Measurements from ENCODE around the gene YAE1. TPM values are rescaled to one million over a fixed set of nuclear protein-coding genes. Genes with fewer than 3 reads are reported as not detected.

Gene YAE1
- total and polyA plus RNA-seq, 11 donors: 8.4 to 27.7 (median 16.7) TPM

- H3K4me3 ChIP-seq: no peak overlapping the region
- ATAC-seq (no peak), DNase-seq (no peak)
- no peaks in the 10 kb centered on the region for H3K36me3 ChIP-seq
- TF ChIP-seq POLR2A (IDR thresholded peaks at IDR 0.05): no peak
- TF ChIP-seq, protein P1, sequence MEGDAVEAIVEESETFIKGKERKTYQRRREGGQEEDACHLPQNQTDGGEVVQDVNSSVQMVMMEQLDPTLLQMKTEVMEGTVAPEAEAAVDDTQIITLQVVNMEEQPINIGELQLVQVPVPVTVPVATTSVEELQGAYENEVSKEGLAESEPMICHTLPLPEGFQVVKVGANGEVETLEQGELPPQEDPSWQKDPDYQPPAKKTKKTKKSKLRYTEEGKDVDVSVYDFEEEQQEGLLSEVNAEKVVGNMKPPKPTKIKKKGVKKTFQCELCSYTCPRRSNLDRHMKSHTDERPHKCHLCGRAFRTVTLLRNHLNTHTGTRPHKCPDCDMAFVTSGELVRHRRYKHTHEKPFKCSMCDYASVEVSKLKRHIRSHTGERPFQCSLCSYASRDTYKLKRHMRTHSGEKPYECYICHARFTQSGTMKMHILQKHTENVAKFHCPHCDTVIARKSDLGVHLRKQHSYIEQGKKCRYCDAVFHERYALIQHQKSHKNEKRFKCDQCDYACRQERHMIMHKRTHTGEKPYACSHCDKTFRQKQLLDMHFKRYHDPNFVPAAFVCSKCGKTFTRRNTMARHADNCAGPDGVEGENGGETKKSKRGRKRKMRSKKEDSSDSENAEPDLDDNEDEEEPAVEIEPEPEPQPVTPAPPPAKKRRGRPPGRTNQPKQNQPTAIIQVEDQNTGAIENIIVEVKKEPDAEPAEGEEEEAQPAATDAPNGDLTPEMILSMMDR (IDR thresholded peaks at IDR 0.05): no peak
- intact Hi-C loops (cut with DNase I): no loop called here
- no peak overlapping the region for H3K27ac ChIP-seq
- H3K9me3 ChIP-seq: peaks cover 0 to 23% (median 11%) of the 10 kb centered on the region in 12 donors
- 64 to 88% (median 87%) methylated on average over 2 of the region's 2 CpGs for WGBS, 4 donors
- H3K27me3 ChIP-seq: no peaks in the 10 kb centered on the region
- no peaks in the 10 kb centered on the region for H3K4me1 ChIP-seq
These were observed 18.9 kb upstream of the YAE1 start for GRCh38 chr7:39547336-39547735.

DNA sequence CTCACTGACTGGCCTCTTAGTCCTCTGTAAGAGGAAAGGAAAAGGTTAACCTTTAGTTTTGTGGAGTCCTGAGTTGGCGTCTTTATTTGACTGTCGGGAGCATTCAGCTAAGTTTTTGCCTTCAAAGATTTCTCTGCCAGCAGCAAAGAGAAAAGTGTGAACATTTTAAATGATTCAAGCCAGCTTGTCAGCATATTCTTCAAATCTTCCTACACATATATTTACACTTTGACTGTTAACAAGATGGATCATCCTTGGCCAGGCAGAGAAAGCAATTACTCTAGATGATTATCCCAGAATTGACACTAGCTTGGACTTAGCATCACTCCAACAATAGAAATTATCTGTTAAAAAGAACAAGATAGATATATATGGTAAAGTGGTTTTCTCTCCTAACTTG is 15.8 kb upstream of the YAE1 start:
- no peak for ATAC-seq
- Histone ChIP-seq H3K27ac (no peak overlapping the region), H3K9me3 (peaks cover 0 to 23% (median 11%) of the 10 kb centered on the region in 12 donors), H3K36me3 (no peaks in the 10 kb centered on the region), H3K4me1 (no peaks in the 10 kb centered on the region), H3K4me3 (no peak overlapping the region), H3K27me3 (no peaks in the 10 kb centered on the region)
- intact Hi-C loops (cut with DNase I): no loop called here
- 60 to 73% (median 66%) methylated on average over 2 of the region's 2 CpGs for WGBS, 4 donors
- DNase-seq: no peak
- TF ChIP-seq, protein P1 (IDR thresholded peaks at IDR 0.05): no peak
- no peak for TF ChIP-seq POLR2A (IDR thresholded peaks at IDR 0.05)

GRCh38 chr7:39553436-39553835 is 12.8 kb upstream of the YAE1 start:
- Histone ChIP-seq H3K36me3 (no peaks in the 10 kb centered on the region), H3K4me3 (no peak overlapping the region), H3K9me3 (peaks cover 0 to 5% (median 0%) of the 10 kb centered on the region in 12 donors), H3K27ac (no peak overlapping the region), H3K4me1 (no peaks in the 10 kb centered on the region), H3K27me3 (peaks cover 0 to 3% (median 0%) of the 10 kb centered on the region in 9 donors)
- DNase-seq (no peak), ATAC-seq (no peak)
- TF ChIP-seq, protein P1 (IDR thresholded peaks at IDR 0.05): no peak
- TF ChIP-seq POLR2A (IDR thresholded peaks at IDR 0.05): no peak
- 84 to 89% (median 86%) methylated on average over 3 of the region's 3 CpGs for WGBS, 4 donors
- intact Hi-C loops (cut with DNase I): no loop called here

GRCh38 chr7:39554583-39555165 is 11.5 kb upstream of the YAE1 start:
- TF ChIP-seq POLR2A (IDR thresholded peaks at IDR 0.05): no peak
- TF ChIP-seq, protein P1 (IDR thresholded peaks at IDR 0.05): no peak
- ATAC-seq (no peak), DNase-seq (no peak)
- Histone ChIP-seq H3K36me3 (no peaks in the 10 kb centered on the region), H3K27ac (no peak overlapping the region), H3K4me3 (no peak overlapping the region), H3K4me1 (no peaks in the 10 kb centered on the region), H3K9me3 (no peaks in the 10 kb centered on the region), H3K27me3 (peaks cover 0 to 3% (median 0%) of the 10 kb centered on the region in 9 donors)
- WGBS, 4 donors: 74 to 82% (median 76%) methylated on average over 7 of the region's 7 CpGs
- intact Hi-C loops (cut with DNase I): no loop called here
